HG03097 (cell line): ENCODE data around the gene NCK1.
"Not testable (repeated sequence)": the region's sequence is repeated elsewhere in the genome, so short reads cannot be mapped to it uniquely, and the experiment has no call there.

Experiments used
- ATAC-seq: cut with Tn5 transposase; IDR thresholded peaks from one replicate; pipeline ENCODE4 v1.9.1; 2021; ENCODE audit not compliant: unreplicated experiment, low FRiP score

NCK1 gene

GRCh38 chr3:136979204-136979603 lies 117.2 kb downstream of the NCK1 start:
- ATAC-seq: no peak

GRCh38 chr3:136979684-136980083 lies 117.7 kb downstream of the NCK1 start:
- ATAC-seq: no peak

- ATAC-seq: no peak
Observed at GRCh38 chr3:136982033-136982432, 120.0 kb downstream of the NCK1 start.

GRCh38 chr3:136982520-136983138 lies 120.6 kb downstream of the NCK1 start:
- ATAC-seq: no peak

- no peak for ATAC-seq
Observed at GRCh38 chr3:136984837-136985236, 122.8 kb downstream of the NCK1 start.

GRCh38 chr3:136987398-136987980 lies 125.5 kb downstream of the NCK1 start:
- not testable (repeated sequence) for ATAC-seq

GRCh38 chr3:136988651-136989050 lies 126.6 kb downstream of the NCK1 start:
- no peak for ATAC-seq

- no peak for ATAC-seq
Observed at GRCh38 chr3:136989781-136990524, 127.9 kb downstream of the NCK1 start.

- ATAC-seq: no peak
Observed at GRCh38 chr3:136990826-136991225, 128.8 kb downstream of the NCK1 start.

- no peak for ATAC-seq
Observed at GRCh38 chr3:136992115-136992514, 130.1 kb downstream of the NCK1 start.

GRCh38 chr3:136994772-136995516 lies 132.9 kb downstream of the NCK1 start:
- ATAC-seq: no peak

GRCh38 chr3:136995652-136996051 lies 133.6 kb downstream of the NCK1 start:
- ATAC-seq: no peak
